Measurements from ENCODE around the gene STAMBP.

DNA sequence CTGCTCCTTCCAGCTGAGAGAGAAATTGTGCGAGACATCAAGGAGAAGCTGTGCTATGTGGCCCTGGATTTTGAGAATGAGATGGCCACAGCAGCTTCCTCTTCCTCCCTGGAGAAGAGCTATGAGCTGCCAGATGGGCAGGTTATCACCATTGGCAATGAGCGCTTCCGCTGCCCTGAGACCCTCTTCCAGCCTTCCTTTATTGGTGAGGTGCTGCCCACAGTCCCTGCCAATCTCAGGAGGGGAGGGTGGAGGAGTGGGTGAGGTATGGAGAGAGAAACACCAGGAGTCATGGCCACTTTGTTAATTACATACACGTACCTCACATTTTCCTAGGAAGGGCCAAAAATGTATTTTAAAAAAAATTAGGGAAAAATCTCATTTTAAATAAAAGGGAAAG lies 85.9 kb downstream of the STAMBP start:
- TF ChIP-seq, protein P1, sequence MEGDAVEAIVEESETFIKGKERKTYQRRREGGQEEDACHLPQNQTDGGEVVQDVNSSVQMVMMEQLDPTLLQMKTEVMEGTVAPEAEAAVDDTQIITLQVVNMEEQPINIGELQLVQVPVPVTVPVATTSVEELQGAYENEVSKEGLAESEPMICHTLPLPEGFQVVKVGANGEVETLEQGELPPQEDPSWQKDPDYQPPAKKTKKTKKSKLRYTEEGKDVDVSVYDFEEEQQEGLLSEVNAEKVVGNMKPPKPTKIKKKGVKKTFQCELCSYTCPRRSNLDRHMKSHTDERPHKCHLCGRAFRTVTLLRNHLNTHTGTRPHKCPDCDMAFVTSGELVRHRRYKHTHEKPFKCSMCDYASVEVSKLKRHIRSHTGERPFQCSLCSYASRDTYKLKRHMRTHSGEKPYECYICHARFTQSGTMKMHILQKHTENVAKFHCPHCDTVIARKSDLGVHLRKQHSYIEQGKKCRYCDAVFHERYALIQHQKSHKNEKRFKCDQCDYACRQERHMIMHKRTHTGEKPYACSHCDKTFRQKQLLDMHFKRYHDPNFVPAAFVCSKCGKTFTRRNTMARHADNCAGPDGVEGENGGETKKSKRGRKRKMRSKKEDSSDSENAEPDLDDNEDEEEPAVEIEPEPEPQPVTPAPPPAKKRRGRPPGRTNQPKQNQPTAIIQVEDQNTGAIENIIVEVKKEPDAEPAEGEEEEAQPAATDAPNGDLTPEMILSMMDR (IDR thresholded peaks at IDR 0.05; ENCODE audit: insufficient read depth, low read length, poor library complexity, severe bottlenecking): no peak
- TF ChIP-seq EZH2phosphoT487 (conservative IDR thresholded peaks at IDR 0.05; ENCODE audit: low read length): no peak

Measured in SU-DHL-6 (cell line).